Ovary (tissue), 1 donor: ENCODE measurements around the gene CDH23.

ENCODE experiments used
- EP300 ChIP-seq: sonication (generic); formaldehyde crosslinking; IDR thresholded peaks from one replicate; pipeline ENCODE4 v1.6.1; 2017; ENCODE audit warnings: antibody characterized with exemption
- POLR2A ChIP-seq: fragments of 450-650 bp; IDR thresholded peaks from one replicate; pipeline ENCODE4 v1.6.1; 2017; ENCODE audit warnings: antibody characterized with exemption, mild to moderate bottlenecking, moderate library complexity

DNA sequence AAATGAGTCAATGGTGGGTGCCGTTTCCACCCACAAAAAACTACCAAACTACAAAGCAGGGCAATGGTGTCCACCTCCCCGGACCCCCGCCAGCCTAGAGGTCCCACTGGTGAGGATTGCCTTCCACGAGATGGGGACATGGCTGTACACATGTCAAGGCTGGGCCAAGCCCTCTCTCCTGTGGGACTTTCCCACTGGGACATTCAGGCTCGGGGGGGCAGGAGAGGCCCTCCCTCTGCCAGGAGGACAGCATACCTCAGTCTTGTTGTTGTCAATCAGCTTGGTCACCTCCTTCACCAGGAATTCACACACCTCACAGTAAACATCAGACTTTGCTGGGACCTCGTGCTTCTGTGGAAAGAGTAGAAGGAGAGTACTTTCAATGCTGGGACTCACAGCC lies 423.3 kb downstream of the CDH23 start:
- TF ChIP-seq EP300, result no peak
- no peak for TF ChIP-seq POLR2A
